Stimulated activated CD4-positive, alpha-beta T cell treated with anti-CD3 and anti-CD28 coated beads, Interleukin-1b, Interleukin-23, amount 100 ng/mL, for 48 hours (primary cell): ENCODE data around the gene NLK.
"Not testable (repeated sequence)": the region's sequence is repeated elsewhere in the genome, so short reads cannot be mapped to it uniquely, and the experiment has no call there.

Source experiments
- DNase-seq: peaks from one replicate; pipeline ENCODE4 v3.0.0-alpha.2; 2020

NLK gene

DNA sequence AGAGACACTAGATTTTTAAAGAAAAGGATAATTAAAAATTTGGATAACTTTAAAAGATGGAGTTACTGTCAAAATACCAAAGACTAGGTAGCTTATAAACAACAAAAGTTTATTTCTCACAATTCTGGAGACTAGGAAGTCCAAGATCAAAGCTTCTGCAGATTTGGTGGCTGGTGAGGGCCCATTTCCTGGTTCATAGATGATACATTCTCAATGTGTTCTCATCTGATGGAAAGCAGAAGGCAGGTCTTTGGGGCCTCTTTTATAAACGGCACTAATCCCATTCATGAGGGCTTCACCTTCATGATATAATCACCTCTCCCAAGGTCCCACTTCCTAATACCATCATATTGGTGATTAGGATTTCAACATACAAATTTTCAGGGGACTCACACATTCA is 33.7 kb downstream of the NLK start:
- DNase-seq: no peak

DNA sequence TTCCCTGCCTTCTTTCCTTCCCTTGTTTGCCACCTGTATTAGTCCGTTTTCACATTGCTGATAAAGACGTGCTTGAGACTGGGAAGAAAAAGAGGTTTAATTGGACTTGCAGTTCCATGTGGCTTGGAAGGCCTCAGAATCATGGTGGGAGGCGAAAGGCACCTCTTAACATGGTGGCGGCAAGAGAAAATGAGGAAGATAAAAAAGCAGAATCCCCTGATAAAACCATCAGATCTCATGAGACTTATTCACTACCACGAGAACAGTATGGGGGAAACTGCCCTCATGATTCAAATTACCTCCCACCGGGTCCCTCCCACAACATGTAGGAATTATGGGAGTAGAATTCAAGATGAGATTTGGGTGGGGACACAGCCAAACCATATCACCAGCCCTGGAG is 34.7 kb downstream of the NLK start:
- not testable (repeated sequence) for DNase-seq

DNA sequence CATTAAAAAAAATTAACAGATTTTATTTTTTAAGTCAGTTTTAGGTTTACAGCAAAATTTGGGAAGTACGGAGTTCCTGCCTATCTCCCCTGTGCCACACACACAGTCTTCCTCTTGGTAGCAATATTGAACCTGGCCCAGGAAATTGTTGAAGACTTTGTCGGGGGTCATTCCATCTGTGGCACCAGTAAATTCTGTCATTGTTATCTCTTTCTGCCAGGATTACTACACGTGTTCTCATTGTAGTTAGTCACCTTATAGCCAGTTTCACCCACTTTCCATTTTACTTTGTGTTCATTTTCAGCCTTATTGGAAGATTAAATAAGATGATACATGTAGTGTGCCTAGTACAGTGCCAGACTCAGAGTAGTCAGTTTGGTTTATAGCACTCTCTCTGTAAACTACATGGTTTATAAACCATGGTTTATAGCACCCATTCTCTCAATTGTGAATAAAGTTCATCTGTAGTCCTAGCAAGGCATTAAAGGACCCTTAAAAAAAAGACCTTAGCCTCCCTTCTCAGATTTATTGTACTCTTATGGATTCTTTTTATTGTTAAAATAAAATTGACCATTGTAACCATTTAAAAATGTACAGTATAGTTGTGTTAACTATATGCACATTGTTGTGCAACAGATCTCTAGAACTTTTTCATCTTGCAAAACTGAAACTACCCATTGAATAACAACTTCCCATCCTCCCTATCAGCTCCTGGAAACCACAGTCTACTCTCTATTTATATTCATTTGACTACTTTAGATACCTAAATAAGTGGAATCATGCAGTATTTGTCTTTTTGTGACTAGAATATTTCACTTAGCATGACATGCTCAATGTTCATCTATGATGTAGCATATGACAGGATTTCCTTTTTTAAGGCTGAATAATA is 36.1 kb downstream of the NLK start:
- no peak for DNase-seq

DNA sequence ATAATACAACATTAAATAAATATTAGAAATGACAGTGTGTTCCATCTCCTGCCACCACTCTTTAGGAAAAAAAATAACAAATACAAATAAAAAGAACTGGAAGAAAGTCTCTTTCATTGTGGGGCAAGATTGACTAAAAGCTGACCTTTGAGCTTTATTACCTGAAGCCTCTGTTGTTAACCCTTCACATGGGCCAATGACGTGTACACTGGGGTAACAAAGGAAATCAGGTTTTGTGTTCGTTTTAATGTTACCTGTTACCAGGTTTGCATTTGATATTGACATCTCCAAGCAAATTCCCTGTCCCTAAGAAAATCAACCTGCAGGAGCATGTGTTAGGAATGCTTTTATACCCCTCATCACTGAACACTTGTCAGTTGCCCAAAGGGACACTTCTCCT is 39.0 kb downstream of the NLK start:
- no peak for DNase-seq

DNA sequence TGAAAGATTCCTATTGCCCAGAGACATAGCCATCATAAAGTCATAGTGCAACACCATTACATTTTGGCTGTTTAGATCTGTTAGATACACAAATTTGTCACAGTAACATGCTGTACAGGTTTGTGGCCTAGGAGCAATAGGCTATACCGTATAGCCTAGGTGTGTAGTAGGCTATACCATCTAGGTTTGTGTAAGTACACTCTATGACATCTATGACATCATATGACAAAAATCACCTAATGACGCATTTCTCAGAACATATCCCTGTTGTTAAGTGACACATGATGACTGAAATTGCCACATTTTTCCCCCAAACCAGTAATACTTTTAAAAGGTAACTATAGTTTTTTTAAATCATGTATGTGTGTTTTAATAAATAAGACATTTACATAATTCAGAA is 43.3 kb downstream of the NLK start:
- DNase-seq: no peak

DNA sequence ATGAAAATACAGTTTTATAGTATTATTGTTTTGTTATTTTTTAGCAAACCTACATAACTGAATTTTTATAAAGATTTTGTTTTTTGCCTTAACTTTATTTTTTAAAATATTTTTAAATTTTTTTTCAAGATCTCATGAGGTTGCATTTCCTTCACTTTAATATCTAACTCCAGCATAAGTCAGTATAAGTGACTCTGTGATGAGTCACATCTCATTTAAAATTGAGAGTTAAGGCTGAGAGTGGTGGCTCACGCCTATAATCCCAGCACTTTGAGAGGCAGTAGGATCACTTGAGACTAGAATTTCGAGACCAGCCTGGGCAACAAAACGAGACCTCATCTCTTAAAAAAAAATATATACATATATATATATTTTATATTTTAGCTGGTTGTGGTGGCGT is 44.0 kb downstream of the NLK start:
- DNase-seq: no peak

DNA sequence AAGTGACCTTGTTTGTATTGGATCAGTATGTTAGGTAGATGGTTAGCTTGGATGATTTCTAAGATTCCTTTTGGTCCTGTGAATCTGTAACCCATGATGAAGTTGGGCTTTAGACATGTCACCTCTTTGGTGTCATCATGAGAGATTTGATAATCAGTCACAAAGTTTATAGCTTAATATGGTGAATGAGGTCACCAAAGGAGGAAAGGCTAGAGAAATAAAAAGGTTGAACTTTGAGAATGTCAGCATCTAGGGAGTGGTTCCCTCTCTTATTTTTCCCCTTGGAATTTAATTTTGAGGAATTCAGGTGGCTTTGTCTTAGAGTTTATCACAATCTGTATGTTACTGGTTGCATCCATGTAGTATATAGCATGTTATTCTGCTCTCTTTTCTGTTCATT is 45.3 kb downstream of the NLK start:
- no peak for DNase-seq

DNA sequence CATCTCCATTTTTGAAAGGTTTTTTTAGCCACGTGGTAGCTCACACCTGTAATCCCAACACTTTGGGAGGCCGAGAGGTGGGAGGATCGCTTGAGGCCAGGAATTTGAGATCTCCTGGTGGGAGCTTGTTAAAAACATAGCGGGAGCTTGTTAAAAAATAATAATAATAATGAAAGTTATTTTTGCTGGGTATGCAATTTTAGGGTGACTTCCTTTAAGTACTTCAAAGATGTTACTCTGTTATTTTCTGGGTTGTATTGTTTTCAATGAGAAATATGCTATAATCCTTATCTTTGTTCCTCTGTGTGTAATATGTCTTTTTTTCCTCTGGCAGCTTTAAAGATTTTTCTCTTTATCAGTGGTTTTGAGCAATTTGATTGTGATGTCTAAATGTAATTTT is 48.1 kb downstream of the NLK start:
- DNase-seq: no peak

DNA sequence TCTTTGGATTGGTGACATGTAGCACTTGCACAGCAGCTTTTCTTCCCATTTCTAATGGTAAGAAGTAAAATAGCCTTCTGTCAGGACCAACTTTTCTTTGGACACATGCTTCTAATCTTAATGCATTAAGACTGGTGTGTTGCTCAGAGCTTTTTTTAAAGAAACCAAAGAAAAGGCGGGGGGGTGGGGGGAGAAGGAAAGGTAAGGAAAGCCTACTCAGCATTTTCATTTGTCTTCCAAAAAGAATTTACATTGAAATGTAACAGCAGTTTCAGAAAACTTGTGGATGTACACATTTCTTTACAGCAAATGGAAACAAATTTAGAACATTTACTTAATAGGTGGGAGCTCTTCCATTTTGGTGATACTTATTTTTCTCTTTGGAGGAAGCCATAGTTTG is 49.6 kb downstream of the NLK start:
- DNase-seq: no peak

DNA sequence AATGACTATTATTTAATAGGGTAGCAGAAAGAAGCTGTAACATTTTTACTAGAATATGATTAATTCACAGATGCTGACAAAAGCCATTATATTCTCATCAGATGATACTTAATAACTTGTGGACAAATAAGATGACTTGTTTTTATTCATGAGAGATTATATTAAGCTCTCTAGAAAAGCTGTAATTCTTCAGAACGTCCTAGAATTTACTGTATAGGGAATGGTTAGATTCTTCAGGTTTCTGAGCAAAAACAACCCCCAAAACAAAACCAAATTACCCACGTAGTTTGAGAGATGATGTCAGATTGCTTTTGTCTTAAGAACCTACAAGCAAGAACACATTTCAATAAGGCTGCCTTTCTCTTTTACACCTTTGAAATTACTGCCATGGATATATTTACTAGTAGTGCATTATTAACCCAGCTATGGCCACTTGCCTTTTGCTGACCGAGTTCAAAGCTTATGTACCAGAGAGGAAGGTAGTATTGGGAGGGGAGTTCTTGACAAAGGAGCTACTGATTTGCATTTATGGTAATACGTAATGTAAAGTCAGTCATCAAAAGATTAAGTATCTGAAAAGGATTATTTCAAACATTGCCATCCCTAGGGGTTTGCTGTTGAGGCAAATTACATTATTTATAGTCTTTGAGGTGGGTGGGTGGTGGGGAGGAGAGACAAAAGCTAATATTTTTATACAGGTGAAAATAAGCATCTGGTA is 51.7 kb downstream of the NLK start:
- DNase-seq: no peak

DNA sequence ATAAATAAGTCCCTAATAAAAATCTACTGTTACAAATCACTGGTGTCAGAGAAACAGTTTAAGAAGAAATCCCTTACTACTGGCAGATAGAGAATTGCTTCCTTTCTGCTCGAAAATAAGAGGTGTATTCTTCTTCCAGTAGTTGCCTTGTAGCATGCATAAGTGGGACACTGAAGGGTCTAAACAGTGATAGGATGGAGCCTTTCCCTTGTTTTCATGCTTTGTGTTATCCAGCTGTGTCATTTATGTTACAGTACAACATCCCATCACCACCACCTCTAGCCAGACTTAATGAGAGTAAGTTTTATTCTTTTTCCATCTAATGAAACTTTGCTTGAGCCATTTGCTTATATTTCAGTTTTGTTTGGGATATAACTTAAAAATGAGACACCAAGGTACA is 54.3 kb downstream of the NLK start:
- no peak for DNase-seq

DNA sequence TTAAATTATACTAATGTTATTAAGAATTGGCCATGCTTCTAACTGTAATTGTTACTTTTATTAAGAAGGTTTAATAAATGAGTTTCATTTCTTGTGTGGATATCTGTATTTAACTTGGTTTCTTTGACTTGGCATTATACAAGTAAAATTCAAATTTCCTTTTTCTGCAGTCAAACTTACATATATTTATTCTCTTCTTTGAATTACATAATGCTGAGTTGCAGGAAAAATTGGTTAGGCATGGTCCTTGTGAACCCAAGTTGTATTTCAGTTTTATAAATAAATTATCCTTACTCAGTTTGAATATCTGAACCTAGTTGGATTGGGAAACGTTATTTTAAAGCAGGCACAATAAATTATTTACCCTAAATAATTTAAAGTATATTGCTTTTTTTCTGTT is 54.8 kb downstream of the NLK start:
- no peak for DNase-seq

DNA sequence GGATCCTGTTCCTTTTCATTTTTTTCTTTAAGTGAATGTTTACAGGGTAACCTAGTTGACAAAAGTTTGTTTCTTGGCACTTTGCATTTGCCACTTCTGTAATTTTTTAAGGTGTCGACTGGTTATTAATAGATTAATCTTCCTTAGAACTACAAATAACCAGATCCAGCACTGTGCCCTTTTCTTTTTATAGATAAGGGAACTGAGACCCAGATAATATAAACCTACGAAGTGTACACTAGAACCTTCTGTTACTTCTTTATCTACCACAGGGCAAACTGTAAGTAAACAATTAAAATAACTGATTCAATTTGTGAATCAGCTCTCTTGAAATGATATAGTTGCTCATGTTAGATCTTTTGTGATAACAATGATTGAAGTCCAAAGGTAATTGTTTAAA is 55.4 kb downstream of the NLK start:
- no peak for DNase-seq

DNA sequence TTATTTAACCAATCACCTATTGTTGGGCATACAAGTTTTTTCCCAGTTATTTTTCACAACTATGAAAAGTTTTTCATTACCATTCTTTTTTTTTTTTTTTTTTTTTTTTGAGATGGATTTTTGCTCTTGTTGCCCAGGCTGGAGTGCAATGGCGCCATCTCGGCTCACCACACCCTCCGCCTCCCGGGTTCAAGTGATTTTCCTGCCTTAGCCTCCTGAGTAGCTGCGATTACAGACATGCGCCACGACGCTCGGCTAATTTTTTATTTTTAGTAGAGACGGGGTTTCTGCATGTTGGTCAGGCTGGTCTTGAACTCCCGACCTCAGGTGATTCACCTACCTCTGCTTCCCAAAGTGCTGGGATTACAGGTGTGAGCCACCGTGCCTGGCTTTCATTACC is 56.1 kb downstream of the NLK start:
- DNase-seq: not testable (repeated sequence)

DNA sequence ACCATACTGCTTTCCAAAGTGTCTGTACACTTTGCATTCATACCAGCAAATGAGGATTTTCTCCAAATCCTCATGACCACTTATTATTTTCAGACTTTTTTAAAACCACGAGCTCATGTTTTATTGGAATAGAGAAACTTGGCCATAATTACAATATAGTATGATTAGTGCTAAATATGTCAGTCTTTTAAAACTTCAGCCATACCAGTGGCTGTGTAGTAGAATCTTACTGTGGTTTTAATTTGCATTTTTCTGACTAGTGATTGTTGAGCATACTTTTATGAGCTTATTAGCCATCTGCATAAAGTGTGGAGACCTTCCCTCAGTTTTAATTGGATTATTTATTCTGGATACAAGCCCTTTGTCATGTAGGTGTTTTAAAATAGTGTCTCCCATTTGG is 57.8 kb downstream of the NLK start:
- no peak for DNase-seq

DNA sequence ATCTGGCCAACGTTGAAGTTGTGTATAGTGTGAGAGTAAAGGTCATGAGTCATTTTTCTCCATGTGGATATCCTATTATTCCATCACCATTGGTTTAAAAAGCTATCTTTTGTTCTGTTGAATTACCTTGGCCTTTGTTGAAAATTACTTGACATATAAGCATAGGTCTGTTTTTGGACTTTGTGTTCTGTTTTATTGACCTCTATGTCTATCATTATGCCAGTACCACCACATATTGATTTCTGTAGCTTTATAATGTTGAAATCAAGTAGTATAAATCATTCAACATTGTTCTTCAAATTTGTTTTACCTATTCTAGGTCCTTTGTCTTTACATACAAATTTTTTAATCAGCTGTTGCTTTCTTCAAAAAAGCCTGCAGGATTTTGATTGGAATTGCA is 58.5 kb downstream of the NLK start:
- no peak for DNase-seq

DNA sequence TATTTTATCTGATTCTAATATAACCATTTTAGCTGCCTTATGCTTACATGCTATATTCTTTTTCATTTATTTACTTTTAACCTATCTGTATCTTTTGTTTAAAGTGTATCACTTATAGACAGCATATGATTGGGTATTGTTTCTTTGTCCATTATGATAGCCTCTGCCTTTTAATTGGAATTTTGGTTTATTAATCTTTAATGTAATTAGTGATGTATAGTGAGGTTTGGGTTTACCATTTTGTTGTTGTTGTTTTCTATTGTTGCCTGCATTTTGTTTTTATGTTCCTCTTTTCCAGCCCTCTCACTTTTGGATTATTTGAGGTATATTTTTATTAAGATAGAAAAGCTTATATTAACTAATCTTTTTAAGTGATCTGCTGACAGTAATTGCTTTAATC is 59.4 kb downstream of the NLK start:
- DNase-seq: no peak

DNA sequence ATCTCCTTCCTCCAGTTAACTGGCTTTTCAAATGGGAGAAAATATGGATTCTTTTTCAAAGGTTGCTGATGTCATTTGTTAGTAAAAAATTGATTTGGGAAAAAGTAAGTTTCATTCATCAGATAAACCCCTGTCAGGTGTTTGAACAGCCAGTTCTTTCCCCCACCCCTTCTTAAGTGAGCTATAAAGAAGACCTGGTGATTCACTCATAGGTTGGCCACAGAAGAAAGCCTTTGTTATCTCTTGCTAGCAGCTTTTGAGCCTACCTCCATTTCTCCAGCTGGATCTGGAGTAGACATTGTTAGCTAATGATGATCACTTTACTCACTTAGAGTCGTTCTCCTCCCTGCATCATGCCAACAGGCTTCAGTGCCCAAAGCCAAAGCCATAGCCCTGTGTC is 63.0 kb downstream of the NLK start:
- no peak for DNase-seq

DNA sequence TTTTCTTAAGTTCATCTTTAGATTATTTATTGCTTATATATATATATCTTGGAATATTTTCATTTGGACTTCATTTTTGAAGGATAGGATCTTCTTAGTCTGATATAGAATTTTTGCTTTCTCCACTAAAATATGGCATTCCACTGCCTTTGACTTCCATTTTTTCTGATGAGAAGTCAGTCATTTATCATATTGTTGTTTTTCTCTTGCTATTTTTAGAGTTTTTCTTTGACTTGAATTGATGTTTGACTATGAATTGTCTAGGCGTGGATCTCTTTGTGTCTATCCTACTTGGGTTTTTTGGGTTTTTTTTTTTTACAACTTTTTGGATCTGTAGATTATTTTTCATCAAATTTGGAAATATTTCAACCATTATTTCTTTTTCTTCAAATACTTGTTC is 67.7 kb downstream of the NLK start:
- no peak for DNase-seq

DNA sequence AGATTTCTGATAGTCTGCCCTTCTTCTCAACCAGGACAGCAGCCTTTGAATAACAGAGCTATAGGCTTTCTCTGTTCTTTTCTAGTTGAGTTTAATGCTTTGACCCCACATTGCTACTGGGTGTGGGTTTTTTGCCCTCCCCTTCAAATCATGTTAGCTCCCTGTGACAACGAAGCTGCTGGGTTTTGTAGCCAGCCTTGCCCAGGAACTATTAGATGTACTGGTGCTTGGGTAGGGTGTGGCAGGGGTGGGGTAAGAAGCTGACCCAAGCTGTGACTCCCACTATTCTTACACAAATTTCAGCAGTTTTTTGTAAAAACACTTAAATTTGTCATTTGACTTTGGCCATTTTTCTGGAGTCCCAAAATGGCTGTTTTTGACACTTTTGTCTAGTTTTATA is 69.7 kb downstream of the NLK start:
- DNase-seq: no peak

DNA sequence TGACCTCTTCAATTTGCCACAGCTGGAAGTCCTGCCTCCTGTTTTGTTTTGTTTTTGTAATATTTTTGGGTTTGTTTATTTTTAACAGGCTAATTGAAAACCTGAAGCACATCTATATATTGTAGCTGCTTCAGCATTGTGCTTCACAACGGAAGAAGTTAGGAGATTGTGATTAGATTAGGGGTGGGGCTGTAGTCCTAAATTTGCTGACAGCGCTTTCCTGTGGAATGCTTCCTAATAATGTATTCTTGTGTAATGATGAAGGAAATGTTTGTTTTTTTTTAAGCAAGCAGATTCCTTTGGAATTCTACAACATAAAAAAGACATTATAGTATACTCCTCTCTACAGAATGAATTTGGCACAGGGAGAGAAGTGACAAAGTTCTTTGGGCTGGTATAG is 70.1 kb downstream of the NLK start:
- DNase-seq: no peak

DNA sequence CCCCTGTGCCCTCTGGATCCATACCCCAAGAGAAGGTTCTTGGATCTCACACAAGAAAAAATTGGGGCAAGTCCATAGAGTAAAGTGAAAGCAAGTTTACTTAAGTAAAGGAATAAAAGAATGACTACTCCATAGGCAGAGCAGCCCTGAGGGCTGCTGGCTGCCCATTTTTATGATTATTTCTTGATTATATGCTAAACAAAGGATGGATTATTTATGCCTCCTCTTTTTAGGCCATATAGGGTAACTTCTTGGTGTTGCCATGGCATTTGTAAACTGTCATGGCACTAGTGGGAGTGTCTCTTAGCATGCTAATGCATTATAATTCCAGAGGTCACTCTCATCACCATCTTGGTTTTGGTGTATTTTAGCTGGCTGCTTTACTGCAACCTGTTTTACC is 70.8 kb downstream of the NLK start:
- DNase-seq: no peak

DNA sequence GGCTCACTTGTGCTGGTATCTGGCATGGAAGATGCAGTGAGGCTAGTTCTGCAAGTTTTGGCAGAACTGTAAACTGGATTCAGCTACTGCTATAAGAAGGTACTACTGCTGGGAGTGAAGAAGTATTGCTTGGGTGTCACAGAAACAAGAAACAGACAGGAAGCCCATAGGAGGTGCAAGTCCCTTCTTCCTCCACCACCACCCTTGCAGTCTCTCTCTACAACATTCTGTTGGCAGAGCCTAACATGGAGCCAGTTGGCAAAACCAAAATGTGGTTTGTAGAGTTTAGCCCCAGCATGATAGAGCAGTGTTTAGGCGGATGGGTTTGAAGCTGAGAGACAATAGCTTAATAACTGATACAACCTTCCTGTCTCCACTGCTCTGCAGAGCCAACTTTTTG is 72.6 kb downstream of the NLK start:
- DNase-seq: no peak

DNA sequence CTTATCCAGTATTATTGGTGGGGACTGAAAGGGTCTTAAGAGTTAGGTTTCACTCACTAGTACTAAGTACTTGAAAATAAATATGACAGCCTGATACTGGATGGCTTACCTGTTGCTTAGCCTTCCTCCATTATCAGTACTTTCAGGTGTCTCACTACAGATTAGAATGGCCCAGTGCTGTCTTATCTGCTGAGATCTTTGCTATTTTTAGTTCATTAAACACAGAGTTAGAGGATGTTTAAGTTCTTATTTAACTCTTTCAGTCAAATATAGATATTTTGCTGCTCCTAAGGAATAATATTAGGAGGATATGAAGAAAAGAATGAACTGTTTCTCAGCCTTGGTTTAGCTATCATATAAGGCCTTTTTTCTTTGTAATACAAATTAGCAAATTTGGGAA is 74.8 kb downstream of the NLK start:
- no peak for DNase-seq

DNA sequence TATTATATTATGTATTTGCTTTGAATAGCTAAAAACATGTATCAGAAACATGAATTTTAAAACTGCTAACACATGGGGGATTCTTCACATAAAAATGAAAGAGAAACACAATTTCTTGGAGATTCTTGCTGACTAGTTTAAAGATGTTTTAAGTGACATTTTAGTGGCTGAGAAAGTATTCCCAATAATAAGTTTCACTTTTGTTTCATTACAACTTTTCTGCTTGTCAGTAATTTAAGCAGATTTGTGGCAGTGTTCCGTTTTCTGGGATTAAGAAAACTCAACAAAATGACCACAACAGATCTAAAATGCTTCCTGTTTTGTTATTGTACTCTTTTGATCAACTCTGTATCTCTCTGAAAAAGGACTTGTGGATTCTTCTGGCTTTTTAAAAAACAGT is 75.9 kb downstream of the NLK start:
- no peak for DNase-seq
